HepG2 (cell line): ENCODE results near the gene AHCYL2. TPM values are rescaled to one million over a fixed set of nuclear protein-coding genes. Genes with fewer than 3 reads are reported as not detected.

ENCODE experiments used
- ATAC-seq: fragments of 200-7000 bp; cut with Tn5 transposase; 3 replicates; pipeline ENCODE4 v1.9.1; 2020; ENCODE audit warnings: mild to moderate bottlenecking, moderate library complexity
- BruUV-seq: library from RNA; stranded (reverse); fragments of 400-500 nt; replicated peaks from 2 replicates; lab custom pipeline; 2021; lab: Mats Ljungman, UMichigan
- CTCF ChIA-PET: fragments of 300-600 bp; formaldehyde crosslinking; extraction: SDS; loops from one replicate; lab custom pipeline; 2021; ENCODE audit warnings: low total read pairs, inconsistent platforms, low intra/inter-chr PET ratio; lab: Yijun Ruan, JAX
- POLR2A ChIA-PET: fragments of 350-600 bp; sonication (Branson Sonifier 250); formaldehyde crosslinking; loops from one replicate; lab custom pipeline; 2020; ENCODE audit warnings: antibody characterized with exemption, inconsistent platforms; lab: Yijun Ruan, JAX
- DNase-seq: peaks from one replicate; pipeline ENCODE4 v3.0.0-alpha.2; 2015; ENCODE audit warnings: low spot score
- FAIRE-seq: peaks from 3 replicates; lab custom pipeline; 2011; peaks lifted over from hg19 to GRCh38; lab: Jason Lieb, UNC
- H2AFZ ChIP-seq: one replicate; pipeline ENCODE4 v1.6.1; 2011; ENCODE audit warnings: low read length, inconsistent platforms
- H3K27ac ChIP-seq: fragments of 300-600 bp; 3 replicates; pipeline ENCODE4 v1.8.0; 2011; ENCODE audit warnings: mixed run types, mild to moderate bottlenecking, mixed read lengths, low read length, inconsistent platforms; ENCODE audit not compliant: insufficient read depth; ENCODE audit errors: extremely low read length
- H3K27me3 ChIP-seq, 2 experiments: fragments of 200-600 bp in 1 of 2; 2 replicates in 1 of 2; 3 replicates in 1 of 2; pipeline versions ENCODE4 v1.6.0 to v1.8.0; 2011; ENCODE audit warnings: low read length in 2 of 2, mild to moderate bottlenecking in 2 of 2, moderate library complexity in 2 of 2, inconsistent platforms in 1 of 2; ENCODE audit not compliant: insufficient read depth in 2 of 2, control insufficient read depth in 1 of 2
- H3K36me3 ChIP-seq, 2 experiments: fragments of 200-600 bp in 1 of 2; replicated peaks in 1 of 2; 2 replicates in 1 of 2; 3 replicates in 1 of 2; pipeline versions ENCODE4 v1.5.1 to v1.8.0; 2011; ENCODE audit warnings: low read length in 2 of 2, inconsistent platforms in 1 of 2; ENCODE audit not compliant: insufficient read depth in 2 of 2, control insufficient read depth in 1 of 2
- H3K4me1 ChIP-seq: 2 replicates; pipeline ENCODE4 v1.5.1; 2012; ENCODE audit warnings: low read length, inconsistent platforms; ENCODE audit not compliant: insufficient read depth
- H3K4me2 ChIP-seq: 2 replicates; pipeline ENCODE4 v1.6.0; 2011; ENCODE audit warnings: low read depth, low read length, inconsistent platforms
- H3K4me3 ChIP-seq, 3 experiments: fragments of 200-600 bp in 1 of 3; sonication (generic), shearing (Covaris generic) in 1 of 3; replicated peaks in 1 of 3; 2 replicates each; pipeline ENCODE4 v1.5.1; 2011 to 2016; ENCODE audit warnings: low read length in 3 of 3, inconsistent platforms in 2 of 3, low read depth in 2 of 3, mild to moderate bottlenecking in 2 of 3, control low read depth in 1 of 3, mixed read lengths in 1 of 3; ENCODE audit not compliant: insufficient read depth in 1 of 3
- H3K79me2 ChIP-seq: one replicate; pipeline ENCODE4 v1.6.1; 2011; ENCODE audit warnings: low read length, inconsistent platforms; ENCODE audit not compliant: insufficient read depth
- H3K9ac ChIP-seq: 2 replicates; pipeline ENCODE4 v1.6.0; 2011; ENCODE audit warnings: mild to moderate bottlenecking, low read depth, low read length, inconsistent platforms; ENCODE audit not compliant: insufficient read depth
- H3K9me3 ChIP-seq: 2 replicates; pipeline ENCODE4 v1.5.1; 2012; ENCODE audit warnings: mild to moderate bottlenecking, low read length
- H4K20me1 ChIP-seq: 2 replicates; pipeline ENCODE4 v1.6.0; 2011; ENCODE audit warnings: inconsistent platforms, mild to moderate bottlenecking, low read length, moderate library complexity; ENCODE audit not compliant: insufficient read depth
- KIAA2018 ChIP-seq: sonication (generic); formaldehyde crosslinking; IDR thresholded peaks from 2 replicates; pipeline ENCODE4 v1.5.0; 2020; ENCODE audit warnings: mild to moderate bottlenecking, missing genetic modification reagents, borderline replicate concordance
- NR2F2 ChIP-seq: IDR thresholded peaks from 2 replicates; pipeline ENCODE4 v1.6.1; 2012; ENCODE audit warnings: low read depth, inconsistent platforms, borderline replicate concordance
- ZBTB26 ChIP-seq: IDR thresholded peaks from 2 replicates; pipeline ENCODE4 v1.6.1; 2016; ENCODE audit warnings: missing compliant biosample characterization, missing genetic modification reagents, borderline replicate concordance
- ZKSCAN8 ChIP-seq: IDR thresholded peaks from 2 replicates; pipeline ENCODE4 v1.6.1; 2016; ENCODE audit warnings: borderline replicate concordance, missing genetic modification reagents, missing compliant biosample characterization
- ZNF724P ChIP-seq: sonication (generic); formaldehyde crosslinking; IDR thresholded peaks from 2 replicates; pipeline ENCODE4 v1.8.0; 2022; ENCODE audit warnings: missing genetic modification reagents, borderline replicate concordance
- WGBS: methylation state at CpG from one replicate; pipeline ENCODE4 v1.1.6; 2017; ENCODE audit warnings: low lambda C conversion rate; 5-methylcytosine and 5-hydroxymethylcytosine counted together
- in situ Hi-C: cut with HindIII; loops from 2 replicates; pipeline ENCODE4 v1.10.0; 2017; ENCODE audit warnings: low pct_unique_long_range_greater_than_20kb; ENCODE audit not compliant: extremely low pct_ligation_motif_present
- intact Hi-C: fragments of 100-400 bp; cut with micrococcal nuclease; formaldehyde crosslinking; loops from one replicate; pipeline ENCODE4 v1.10.0; 2022; ENCODE audit not compliant: unreplicated experiment
- polyA plus RNA-seq, 8 experiments: library from polyadenylated mRNA; depleted of rRNA in 3 of 8; stranded (reverse) in 7 of 8; unstranded in 1 of 8; fragments of >200 nt; fragmentation: Illumina TruSeq in 4 of 8; extraction: Trizol in 4 of 8; gene quantifications; 2 replicates each; pipeline versions ENCODE4 v1.2.1 to v1.2.3, GENCODE V29; 2011 to 2016; ENCODE audit warnings: low read depth in 4 of 8, missing spikeins in 1 of 8, mixed read lengths in 1 of 8; ENCODE audit not compliant: insufficient read depth in 1 of 8
- total RNA-seq, 5 experiments: library from RNA; depleted of rRNA; stranded (reverse); fragments of >200 nt; fragmentation: Illumina TruSeq; extraction: Trizol; gene quantifications; 2 replicates each; pipeline ENCODE4 v1.2.3, GENCODE V29; 2016; ENCODE audit warnings: low read depth in 1 of 5

The AHCYL2 gene
- total and polyA plus RNA-seq, 2 of the 13 experiments (the other 11 are each of a cell fraction or from before 2014, with no cell fraction given): 9.5 to 14.7 TPM

- DNase-seq (no peak), FAIRE-seq (no peak), ATAC-seq (no peak)
- in situ Hi-C loops (no loop called here), intact Hi-C loops (no loop called here)
- ChIA-PET CTCF (no interaction called here), POLR2A (no interaction called here)
- WGBS: 61% methylated on average over 1 of the region's 1 CpG
- H3K27ac ChIP-seq: no peak overlapping the region
- no peaks in the 10 kb centered on the region for H3K27me3 ChIP-seq
- H4K20me1 ChIP-seq: no peaks in the 10 kb centered on the region
- no peak overlapping the region for H2AFZ ChIP-seq
- no peak overlapping the region for H3K4me2 ChIP-seq
- no peak overlapping the region for H3K4me3 ChIP-seq
- no peaks in the 10 kb centered on the region for H3K9me3 ChIP-seq
- no peaks in the 10 kb centered on the region for H3K79me2 ChIP-seq
- H3K36me3 ChIP-seq: no peaks in the 10 kb centered on the region
- no peak overlapping the region for H3K9ac ChIP-seq
- TF ChIP-seq ZBTB26 (CRISPR knock-in tag) (no peak), ZKSCAN8 (CRISPR knock-in tag) (no peak), NR2F2 (no peak), ZNF724P (CRISPR knock-in tag) (no peak), KIAA2018 (no peak)
- H3K4me1 ChIP-seq: peaks cover 11% of the 10 kb centered on the region; the same call in 1 of the 2 replicates
- no TSS peak for BruUV-seq
These were observed 116.4 kb downstream of the AHCYL2 start for GRCh38 chr7:129341212-129341611.
